IMR-90 (cell line): Measurements from ENCODE around the gene FAM98C. TPM values are rescaled to one million over a fixed set of nuclear protein-coding genes. Genes with fewer than 3 reads are reported as not detected.

Experiments used
- ATAC-seq: fragments of 200-7000 bp; cut with Tn5 transposase; 2 replicates; pipeline ENCODE4 v1.9.1; 2020; ENCODE audit warnings: low read depth, mild to moderate bottlenecking, moderate library complexity
- BruUV-seq: library from RNA; stranded (reverse); fragments of 400-500 nt; replicated peaks from 2 replicates; lab custom pipeline; 2021; lab: Mats Ljungman, UMichigan
- CTCF ChIA-PET: fragments of 300-600 bp; formaldehyde crosslinking; extraction: SDS; loops from one replicate; lab custom pipeline; 2021; ENCODE audit warnings: antibody characterized with exemption; lab: Yijun Ruan, JAX
- POLR2A ChIA-PET: fragments of 300-600 bp; sonication (Branson Sonifier 250); formaldehyde crosslinking; loops from one replicate; lab custom pipeline; 2022; ENCODE audit warnings: antibody characterized with exemption; ENCODE audit not compliant: unreplicated experiment; lab: Charles Lee
- DNase-seq: peaks from one replicate; pipeline ENCODE4 v3.0.0; 2013
- H2AFZ ChIP-seq: replicated peaks from 2 replicates; pipeline ENCODE3; 2013; ENCODE audit warnings: low read length, mild to moderate bottlenecking; ENCODE audit not compliant: poor library complexity
- H2AK5ac ChIP-seq: 2 replicates; pipeline ENCODE4 v1.6.1; 2013; ENCODE audit warnings: low read depth, low read length, inconsistent platforms
- H2AK9ac ChIP-seq: replicated peaks from 2 replicates; pipeline ENCODE3; 2013; ENCODE audit warnings: mild to moderate bottlenecking, low read depth, low read length, moderate library complexity; ENCODE audit not compliant: poor library complexity
- H2BK120ac ChIP-seq: 2 replicates; pipeline ENCODE4 v1.6.1; 2013; ENCODE audit warnings: low read depth, low read length, inconsistent platforms
- H2BK15ac ChIP-seq: 3 replicates; pipeline ENCODE4 v1.6.1; 2013; ENCODE audit warnings: low read depth, low read length, inconsistent platforms
- H2BK20ac ChIP-seq: 2 replicates; pipeline ENCODE4 v1.6.1; 2013; ENCODE audit warnings: low read depth, mild to moderate bottlenecking, inconsistent platforms, low read length, moderate library complexity
- H2BK5ac ChIP-seq: 2 replicates; pipeline ENCODE4 v1.6.1; 2013; ENCODE audit warnings: mild to moderate bottlenecking, low read depth, low read length, inconsistent platforms; ENCODE audit not compliant: poor library complexity, severe bottlenecking
- H3K14ac ChIP-seq: replicated peaks from 2 replicates; pipeline ENCODE4 v1.6.1; 2013; ENCODE audit warnings: low read depth, low read length, inconsistent platforms
- H3K18ac ChIP-seq: 2 replicates; pipeline ENCODE4 v1.6.1; 2013; ENCODE audit warnings: low read depth, low read length, control low read depth
- H3K23ac ChIP-seq: 2 replicates; pipeline ENCODE4 v1.6.1; 2013; ENCODE audit warnings: low read depth, low read length, inconsistent platforms
- H3K27ac ChIP-seq: 2 replicates; pipeline ENCODE4 v1.5.1; 2013; ENCODE audit warnings: mild to moderate bottlenecking, control low read depth, low read length; ENCODE audit not compliant: insufficient read depth
- H3K27me3 ChIP-seq: 2 replicates; pipeline ENCODE4 v1.6.1; 2013; ENCODE audit warnings: low read length; ENCODE audit not compliant: control insufficient read depth, insufficient read depth
- H3K36me3 ChIP-seq: 2 replicates; pipeline ENCODE4 v1.6.1; 2013; ENCODE audit warnings: low read length, mixed read lengths; ENCODE audit not compliant: control insufficient read depth, insufficient read depth
- H3K4ac ChIP-seq: 2 replicates; pipeline ENCODE4 v1.6.1; 2013; ENCODE audit warnings: low read depth, low read length, inconsistent platforms
- H3K4me1 ChIP-seq: 2 replicates; pipeline ENCODE4 v1.6.1; 2013; ENCODE audit warnings: low read length, mixed read lengths; ENCODE audit not compliant: control insufficient read depth, insufficient read depth
- H3K4me2 ChIP-seq: 2 replicates; pipeline ENCODE4 v1.6.1; 2013; ENCODE audit warnings: low read depth, mild to moderate bottlenecking, control low read depth, low read length, moderate library complexity
- H3K4me3 ChIP-seq: 2 replicates; pipeline ENCODE4 v1.5.1; 2013; ENCODE audit warnings: low read depth, mild to moderate bottlenecking, control low read depth, low read length, moderate library complexity; ENCODE audit not compliant: insufficient read depth
- H3K56ac ChIP-seq: 2 replicates; pipeline ENCODE4 v1.6.1; 2013; ENCODE audit warnings: low read length, inconsistent platforms; ENCODE audit not compliant: insufficient read depth; ENCODE audit errors: extremely low read depth
- H3K79me1 ChIP-seq, 2 experiments: 2 replicates each; pipeline ENCODE4 v1.6.1; 2013; ENCODE audit warnings: low read length in 2 of 2, inconsistent platforms in 1 of 2, low read depth in 1 of 2
- H3K9ac ChIP-seq: 2 replicates; pipeline ENCODE4 v1.6.1; 2013; ENCODE audit warnings: low read depth, low read length, control low read depth
- H3K9me1 ChIP-seq: 2 replicates; pipeline ENCODE4 v1.6.1; 2013; ENCODE audit warnings: low read length, inconsistent platforms; ENCODE audit not compliant: insufficient read depth
- H3K9me3 ChIP-seq: 2 replicates; pipeline ENCODE4 v1.6.1; 2013; ENCODE audit warnings: low read length; ENCODE audit not compliant: control insufficient read depth, insufficient read depth
- H4K20me1 ChIP-seq: 2 replicates; pipeline ENCODE4 v1.6.1; 2013; ENCODE audit warnings: low read length, inconsistent platforms; ENCODE audit not compliant: insufficient read depth
- H4K5ac ChIP-seq: 2 replicates; pipeline ENCODE4 v1.6.1; 2013; ENCODE audit warnings: mild to moderate bottlenecking, low read depth, low read length, control low read depth
- H4K8ac ChIP-seq, 2 experiments: 2 replicates each; pipeline ENCODE4 v1.6.1; 2013; ENCODE audit warnings: low read depth in 2 of 2, low read length in 2 of 2, control low read depth in 1 of 2, inconsistent platforms in 1 of 2
- H4K91ac ChIP-seq: 2 replicates; pipeline ENCODE4 v1.6.1; 2013; ENCODE audit warnings: low read depth, low read length, inconsistent platforms; ENCODE audit not compliant: insufficient read depth
- BHLHE40 ChIP-seq: fragments of 150-350 bp; IDR thresholded peaks from 2 replicates; pipeline ENCODE4 v1.6.1; 2016; ENCODE audit warnings: mild to moderate bottlenecking, low read depth, low read length
- CEBPB ChIP-seq: IDR thresholded peaks from 2 replicates; pipeline ENCODE4 v1.6.1; 2012; ENCODE audit warnings: low read depth, low read length, improper control_type of control experiment
- CHD1 ChIP-seq: IDR thresholded peaks from 2 replicates; pipeline ENCODE4 v1.6.1; 2012; ENCODE audit warnings: low read depth, low read length, improper control_type of control experiment
- CTCF ChIP-seq: conservative IDR thresholded peaks from 2 replicates; pipeline ENCODE4 v1.5.1; 2012; ENCODE audit warnings: mild to moderate bottlenecking, low read depth, low read length, improper control_type of control experiment
- FOS ChIP-seq: fragments of 150-350 bp; IDR thresholded peaks from 2 replicates; pipeline ENCODE4 v1.6.1; 2016; ENCODE audit warnings: low read depth, low read length
- MAFK ChIP-seq: IDR thresholded peaks from 2 replicates; pipeline ENCODE4 v1.6.1; 2012; ENCODE audit warnings: low read depth, low read length, improper control_type of control experiment
- MAZ ChIP-seq: IDR thresholded peaks from 2 replicates; pipeline ENCODE4 v1.6.1; 2012; ENCODE audit warnings: low read depth, mild to moderate bottlenecking, low read length, improper control_type of control experiment, moderate library complexity, borderline replicate concordance
- MXI1 ChIP-seq: IDR thresholded peaks from 2 replicates; pipeline ENCODE4 v1.6.1; 2012; ENCODE audit warnings: low read depth, mild to moderate bottlenecking, low read length, moderate library complexity, borderline replicate concordance
- NFE2L2 ChIP-seq: fragments of 150-350 bp; IDR thresholded peaks from 2 replicates; pipeline ENCODE4 v1.6.1; 2016; ENCODE audit warnings: low read depth, mild to moderate bottlenecking, low read length
- POLR2A ChIP-seq: IDR thresholded peaks from 2 replicates; pipeline ENCODE4 v1.6.1; 2012; ENCODE audit warnings: mild to moderate bottlenecking, low read depth, low read length
- RAD21 ChIP-seq: IDR thresholded peaks from 2 replicates; pipeline ENCODE4 v1.6.1; 2012; ENCODE audit warnings: low read length, improper control_type of control experiment
- RCOR1 ChIP-seq: IDR thresholded peaks from 2 replicates; pipeline ENCODE4 v1.6.1; 2012; ENCODE audit warnings: mild to moderate bottlenecking, low read length, improper control_type of control experiment; ENCODE audit not compliant: insufficient replicate concordance
- SMC3 ChIP-seq: fragments of 150-350 bp; IDR thresholded peaks from 2 replicates; pipeline ENCODE4 v1.6.1; 2016; ENCODE audit warnings: low read depth, mild to moderate bottlenecking, antibody characterized with exemption, low read length, moderate library complexity
- USF2 ChIP-seq: fragments of 150-350 bp; IDR thresholded peaks from 2 replicates; pipeline ENCODE4 v1.6.1; 2017; ENCODE audit warnings: mild to moderate bottlenecking, antibody characterized with exemption, low read length, low read depth
- WGBS, 2 experiments: methylation state at CpG; one replicate each; pipeline versions ENCODE4 v1.1.5 to v1.1.7; 2013; ENCODE audit warnings: missing lambda C conversion rate in 2 of 2; ENCODE audit not compliant: insufficient read length in 1 of 2; ENCODE audit errors: extremely low coverage in 2 of 2; 5-methylcytosine and 5-hydroxymethylcytosine counted together
- dilution Hi-C: fragments of 300-500 bp; cut with HindIII; formaldehyde crosslinking; loops from one replicate; pipeline ENCODE4 v1.14.3; 2018; ENCODE audit warnings: low sequenced_read_pairs; ENCODE audit not compliant: unreplicated experiment
- in situ Hi-C: fragments of 300-500 bp; cut with MboI; formaldehyde crosslinking; loops from 3 replicates; pipeline ENCODE4 v1.14.3; 2019; ENCODE audit warnings: low sequenced_read_pairs, inconsistent platforms, mixed read lengths
- intact Hi-C: fragments of 100-400 bp; cut with micrococcal nuclease; formaldehyde crosslinking; loops from 2 replicates; pipeline ENCODE4 v1.10.0; 2022
- polyA plus RNA-seq, 3 experiments: library from polyadenylated mRNA; depleted of rRNA; stranded (reverse); fragments of >200 nt; gene quantifications; 2 replicates each; pipeline ENCODE4 v1.2.3, GENCODE V29; 2012; ENCODE audit warnings: low replicate concordance in 1 of 3
- total RNA-seq: library from RNA; depleted of rRNA; stranded (reverse); fragments of >200 nt; gene quantifications from 2 replicates; pipeline ENCODE4 v1.2.3, GENCODE V29; 2012
- TF ChIP-seq, protein P1 (sequence below): fragments of 150-350 bp; IDR thresholded peaks from 2 replicates; pipeline ENCODE4 v1.6.1; 2016; ENCODE audit warnings: low read depth, mild to moderate bottlenecking, low read length, moderate library complexity, borderline replicate concordance

The FAM98C gene
- total and polyA plus RNA-seq, 2 of the 4 experiments (the other 2 are of a cell fraction): 3.6 to 17.9 TPM

DNA sequence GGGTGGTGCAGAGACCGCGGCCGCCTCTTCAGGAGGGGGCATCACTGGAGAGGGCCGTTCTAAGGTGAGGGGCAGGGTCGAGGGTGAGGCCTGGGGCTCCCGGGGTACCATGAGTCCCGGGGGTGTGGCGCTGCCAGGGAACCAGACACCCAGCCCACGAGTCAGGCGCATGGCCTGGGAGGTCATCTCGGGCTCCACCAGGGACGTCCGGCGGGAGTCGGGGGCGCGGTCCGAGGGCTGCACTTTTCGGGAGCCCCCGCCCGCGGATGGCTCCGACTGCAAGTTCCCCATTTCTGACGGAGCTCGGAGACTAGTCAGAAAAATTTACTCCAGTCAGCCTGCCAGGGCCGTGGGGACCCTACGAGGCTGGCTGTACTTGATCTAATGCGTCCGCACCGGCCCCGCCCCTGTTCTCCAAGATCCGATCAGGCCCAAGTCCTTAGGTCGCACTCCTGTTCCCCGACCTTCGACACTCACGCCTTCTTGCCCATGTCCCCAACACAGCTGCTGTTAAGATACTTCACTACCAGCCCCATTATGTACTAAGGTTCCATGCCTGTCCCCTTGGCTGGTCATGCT, 15.8 kb upstream of the FAM98C start:
- in situ Hi-C loops: no loop called here
- Histone ChIP-seq H3K9me1 (peaks cover 7% of the 10 kb centered on the region), H3K36me3 (peaks cover 27% of the 10 kb centered on the region), H2BK15ac (no peak overlapping the region; the same call in 2 of the 3 replicates), H2AK5ac (peak overlapping the region; percentile 91), H4K5ac (no peak overlapping the region), H3K18ac (no peak overlapping the region), H3K4me3 (peak overlapping the region; percentile 67), H2BK20ac (no peak overlapping the region), H3K56ac (no peak overlapping the region), H2AK9ac (peak overlapping the region; percentile 86), H2BK5ac (no peak overlapping the region), H2BK120ac (no peak overlapping the region), H3K27me3 (no peaks in the 10 kb centered on the region), H3K23ac (0 out of 2 replicates have a peak overlapping the region, but pooled peaks have one; percentile 8), H3K79me1 (peaks cover 7 to 54% of the 10 kb centered on the region in 2 experiments; a peak in 3 of 4 replicates), H3K4me1 (peaks cover 2% of the 10 kb centered on the region), H3K9ac (no peak overlapping the region), H3K9me3 (no peaks in the 10 kb centered on the region), H3K4me2 (peak overlapping the region; percentile 65), H4K20me1 (peaks cover 8% of the 10 kb centered on the region), H4K91ac (no peak overlapping the region), H3K4ac (no peak overlapping the region; the same call in 1 of the 2 replicates), H3K27ac (peak overlapping the region; percentile 68), H4K8ac (peak overlapping the region in 1 of 2 experiments; percentile 41; a peak in 1 of 4 replicates), H2AFZ (peak overlapping the region; percentile 90), H3K14ac (no peak overlapping the region; the same call in 1 of the 2 replicates)
- ChIA-PET POLR2A (interaction anchor here (1.2 to 2.4 kb wide), 2 partner anchors 11 to 13 kb away, joined by 3 to 12 read pairs; partner anchors contain the start of gene PSMD8), CTCF (interaction anchor here (0.7 to 1.5 kb wide), 3 partner anchors 11 to 16 kb away, joined by 3 to 6 read pairs (median 4); partner anchors contain the start of genes FAM98C and PSMD8)
- no TSS peak for BruUV-seq
- ATAC-seq: no peak
- intact Hi-C loops: loop anchor here (5.0 kb wide), 1 partner anchor 155 kb away; no protein-coding TSS in a partner anchor
- dilution Hi-C loops: no loop called here
- WGBS, 2 experiments: 33% methylated on average over 31 of the region's 36 CpGs; no CpG with 5 or more reads in 1 of the 2 experiments
- no peak for DNase-seq
- TF ChIP-seq POLR2A: no peak
- no peak for TF ChIP-seq CEBPB
- no peak for TF ChIP-seq MAZ
- TF ChIP-seq RAD21: no peak
- TF ChIP-seq BHLHE40: no peak
- no peak for TF ChIP-seq NFE2L2
- TF ChIP-seq, protein P1, sequence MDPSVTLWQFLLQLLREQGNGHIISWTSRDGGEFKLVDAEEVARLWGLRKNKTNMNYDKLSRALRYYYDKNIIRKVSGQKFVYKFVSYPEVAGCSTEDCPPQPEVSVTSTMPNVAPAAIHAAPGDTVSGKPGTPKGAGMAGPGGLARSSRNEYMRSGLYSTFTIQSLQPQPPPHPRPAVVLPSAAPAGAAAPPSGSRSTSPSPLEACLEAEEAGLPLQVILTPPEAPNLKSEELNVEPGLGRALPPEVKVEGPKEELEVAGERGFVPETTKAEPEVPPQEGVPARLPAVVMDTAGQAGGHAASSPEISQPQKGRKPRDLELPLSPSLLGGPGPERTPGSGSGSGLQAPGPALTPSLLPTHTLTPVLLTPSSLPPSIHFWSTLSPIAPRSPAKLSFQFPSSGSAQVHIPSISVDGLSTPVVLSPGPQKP: no peak
- TF ChIP-seq MAFK: no peak
- no peak for TF ChIP-seq FOS
- TF ChIP-seq SMC3: no peak
- no peak for TF ChIP-seq MXI1
- TF ChIP-seq CTCF: no peak
- TF ChIP-seq CHD1: no peak
- no peak for TF ChIP-seq RCOR1
- TF ChIP-seq USF2: no peak
